HG02623 (cell line): ENCODE results near the gene TMEM255A.

ENCODE experiments used
- ATAC-seq: cut with Tn5 transposase; IDR thresholded peaks from one replicate; pipeline ENCODE4 v1.9.1; 2021; ENCODE audit warnings: moderate library complexity; ENCODE audit not compliant: unreplicated experiment

TMEM255A gene

GRCh38 chrX:120269373-120270035 lies 41.8 kb downstream of the TMEM255A start:
- no peak for ATAC-seq

GRCh38 chrX:120264341-120264740 lies 46.9 kb downstream of the TMEM255A start:
- ATAC-seq: no peak

GRCh38 chrX:120262859-120263708 lies 48.2 kb downstream of the TMEM255A start:
- ATAC-seq: no peak

- no peak for ATAC-seq
Measured at GRCh38 chrX:120260369-120260768, 50.9 kb downstream of the TMEM255A start.

- no peak for ATAC-seq
Measured at GRCh38 chrX:120253784-120254183, 57.5 kb downstream of the TMEM255A start.

- ATAC-seq: no peak
Measured at GRCh38 chrX:120251471-120252011, 59.7 kb downstream of the TMEM255A start.

- peak; percentile 98 for ATAC-seq
Measured at GRCh38 chrX:120250522-120251271, 60.6 kb downstream of the TMEM255A start, which contains the start of gene ZBTB33. ZBTB33 (plus strand) TSS chrX:120250812; CDS start chrX:120253416, 2,604 bp downstream.

GRCh38 chrX:120244735-120245498 lies 66.3 kb downstream of the TMEM255A start:
- peak; percentile 74 for ATAC-seq

- peak; percentile 7 for ATAC-seq
Measured at GRCh38 chrX:120244395-120244734, 66.9 kb downstream of the TMEM255A start.

GRCh38 chrX:120242813-120243212 lies 68.4 kb downstream of the TMEM255A start:
- ATAC-seq: no peak

GRCh38 chrX:120238933-120239332 lies 72.3 kb downstream of the TMEM255A start:
- no peak for ATAC-seq

GRCh38 chrX:120236687-120237479 lies 74.4 kb downstream of the TMEM255A start:
- no peak for ATAC-seq

- ATAC-seq: no peak
Measured at GRCh38 chrX:120235284-120235683, 76.0 kb downstream of the TMEM255A start.

GRCh38 chrX:120228187-120228908 lies 82.9 kb downstream of the TMEM255A start:
- ATAC-seq: no peak

- no peak for ATAC-seq
Measured at GRCh38 chrX:120224388-120224787, 86.9 kb downstream of the TMEM255A start.

GRCh38 chrX:120223374-120223773 lies 87.9 kb downstream of the TMEM255A start:
- no peak for ATAC-seq

- peak; percentile 74 for ATAC-seq
Measured at GRCh38 chrX:120213438-120214265, 97.6 kb downstream of the TMEM255A start.
